Breast epithelium (tissue), 3 donors: Measurements from ENCODE around the gene EIF3C.
"Not testable (repeated sequence)": the region's sequence is repeated elsewhere in the genome, so short reads cannot be mapped to it uniquely, and the experiment has no call there.

Experiments
- CTCF ChIP-seq, 3 donors: fragments of 450-650 bp; IDR thresholded peaks; one replicate each; pipeline ENCODE4 v1.5.1; 2016 to 2017; ENCODE audit warnings: antibody characterized with exemption in 3 of 3, mild to moderate bottlenecking in 3 of 3, moderate library complexity in 3 of 3
- POLR2AphosphoS5 ChIP-seq, 3 donors: sonication (generic); formaldehyde crosslinking; IDR thresholded peaks; one replicate each; pipeline ENCODE4 v1.6.1; 2017; ENCODE audit warnings: antibody characterized with exemption in 3 of 3

GRCh38 chr16:28689425-28689824, 21.8 kb upstream of the EIF3C start:
- not testable (repeated sequence) for TF ChIP-seq CTCF, POLR2AphosphoS5 (IDR thresholded peaks at IDR 0.05)
